Osteocyte (in vitro differentiated cells): ENCODE data around the gene ZNF22. TPM values are rescaled to one million over a fixed set of nuclear protein-coding genes. Genes with fewer than 3 reads are reported as not detected.

Experiments used
- DNase-seq: peaks from one replicate; pipeline ENCODE4 v3.0.0; 2021; ENCODE audit warnings: mixed read lengths; ENCODE audit not compliant: unreplicated experiment; ENCODE audit errors: extremely low spot score
- H3K27ac Mint-ChIP-seq: one replicate; pipeline ENCODE4 v1.8.0; 2021; ENCODE audit warnings: mild to moderate bottlenecking, mixed read lengths; ENCODE audit not compliant: unreplicated experiment
- H3K27me3 Mint-ChIP-seq: one replicate; pipeline ENCODE4 v1.8.0; 2021; ENCODE audit warnings: mixed read lengths; ENCODE audit not compliant: unreplicated experiment
- H3K36me3 Mint-ChIP-seq: one replicate; pipeline ENCODE4 v1.8.0; 2021; ENCODE audit warnings: mixed read lengths; ENCODE audit not compliant: unreplicated experiment
- H3K4me1 Mint-ChIP-seq: one replicate; pipeline ENCODE4 v1.8.0; 2021; ENCODE audit warnings: mixed read lengths; ENCODE audit not compliant: unreplicated experiment
- H3K4me3 Mint-ChIP-seq: one replicate; pipeline ENCODE4 v1.8.0; 2021; ENCODE audit warnings: mild to moderate bottlenecking, moderate library complexity, mixed read lengths; ENCODE audit not compliant: unreplicated experiment
- H3K9me3 Mint-ChIP-seq: one replicate; pipeline ENCODE4 v1.8.0; 2021; ENCODE audit warnings: mixed read lengths; ENCODE audit not compliant: unreplicated experiment
- total RNA-seq: library from RNA; stranded (reverse); gene quantifications from 2 replicates; pipeline ENCODE4 v1.2.1, GENCODE V29; 2021
- TF ChIP-seq, protein P1 (sequence below): fragments of 200-600 bp; sonication (generic); IDR thresholded peaks from 2 replicates; pipeline ENCODE4 v1.5.0; 2021; ENCODE audit warnings: antibody characterized with exemption, mild to moderate bottlenecking, moderate library complexity

Gene ZNF22
- total RNA-seq, 1 donor from 2014 or later = 23.4 TPM

DNA sequence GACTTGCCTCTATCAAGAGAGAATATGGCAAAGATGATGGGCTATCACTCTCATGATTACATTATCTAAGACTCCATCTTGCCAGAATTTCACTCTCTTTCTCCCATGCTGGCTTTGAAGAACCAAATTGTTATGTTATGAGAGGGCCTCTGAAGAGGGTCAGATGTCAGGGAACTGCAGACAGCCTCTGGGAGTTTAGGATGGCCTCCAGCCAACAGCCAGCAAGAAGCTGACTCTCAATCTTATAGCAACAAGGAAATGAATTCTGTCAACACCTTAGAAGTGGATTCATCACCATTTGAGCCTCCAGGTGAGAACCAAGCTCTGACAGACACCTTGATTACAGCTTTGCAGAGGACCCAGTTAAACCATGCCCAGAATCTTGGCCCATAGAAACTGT lies 33.6 kb downstream of the ZNF22 start:
- peaks cover 2% of the 10 kb centered on the region for H3K36me3 Mint-ChIP-seq
- H3K4me3 Mint-ChIP-seq = no peak overlapping the region
- H3K27ac Mint-ChIP-seq = no peak overlapping the region
- TF ChIP-seq, protein P1, sequence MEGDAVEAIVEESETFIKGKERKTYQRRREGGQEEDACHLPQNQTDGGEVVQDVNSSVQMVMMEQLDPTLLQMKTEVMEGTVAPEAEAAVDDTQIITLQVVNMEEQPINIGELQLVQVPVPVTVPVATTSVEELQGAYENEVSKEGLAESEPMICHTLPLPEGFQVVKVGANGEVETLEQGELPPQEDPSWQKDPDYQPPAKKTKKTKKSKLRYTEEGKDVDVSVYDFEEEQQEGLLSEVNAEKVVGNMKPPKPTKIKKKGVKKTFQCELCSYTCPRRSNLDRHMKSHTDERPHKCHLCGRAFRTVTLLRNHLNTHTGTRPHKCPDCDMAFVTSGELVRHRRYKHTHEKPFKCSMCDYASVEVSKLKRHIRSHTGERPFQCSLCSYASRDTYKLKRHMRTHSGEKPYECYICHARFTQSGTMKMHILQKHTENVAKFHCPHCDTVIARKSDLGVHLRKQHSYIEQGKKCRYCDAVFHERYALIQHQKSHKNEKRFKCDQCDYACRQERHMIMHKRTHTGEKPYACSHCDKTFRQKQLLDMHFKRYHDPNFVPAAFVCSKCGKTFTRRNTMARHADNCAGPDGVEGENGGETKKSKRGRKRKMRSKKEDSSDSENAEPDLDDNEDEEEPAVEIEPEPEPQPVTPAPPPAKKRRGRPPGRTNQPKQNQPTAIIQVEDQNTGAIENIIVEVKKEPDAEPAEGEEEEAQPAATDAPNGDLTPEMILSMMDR = no peak
- peaks cover 12% of the 10 kb centered on the region for H3K27me3 Mint-ChIP-seq
- H3K9me3 Mint-ChIP-seq = peaks cover 13% of the 10 kb centered on the region
- peaks cover 3% of the 10 kb centered on the region for H3K4me1 Mint-ChIP-seq
- no peak for DNase-seq

DNA sequence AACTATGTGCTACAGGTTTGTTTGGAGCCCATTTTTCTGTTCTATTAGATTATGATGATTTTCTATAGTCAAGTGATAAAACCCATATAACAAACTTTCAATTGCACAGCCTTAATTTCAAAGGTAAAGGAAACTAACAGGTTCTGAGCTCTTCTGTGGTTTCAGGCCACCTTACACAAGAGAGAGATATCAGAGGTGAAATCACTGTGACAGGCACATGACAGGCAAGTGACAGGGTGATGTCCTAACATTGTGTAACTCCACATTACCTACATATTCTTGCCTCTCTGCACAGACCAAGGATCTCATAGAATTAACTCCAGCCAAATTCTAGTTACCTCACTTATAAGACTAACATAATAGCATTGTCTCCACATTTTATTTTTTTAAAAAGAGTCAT lies 35.0 kb downstream of the ZNF22 start:
- TF ChIP-seq, protein P1 = no peak

DNA sequence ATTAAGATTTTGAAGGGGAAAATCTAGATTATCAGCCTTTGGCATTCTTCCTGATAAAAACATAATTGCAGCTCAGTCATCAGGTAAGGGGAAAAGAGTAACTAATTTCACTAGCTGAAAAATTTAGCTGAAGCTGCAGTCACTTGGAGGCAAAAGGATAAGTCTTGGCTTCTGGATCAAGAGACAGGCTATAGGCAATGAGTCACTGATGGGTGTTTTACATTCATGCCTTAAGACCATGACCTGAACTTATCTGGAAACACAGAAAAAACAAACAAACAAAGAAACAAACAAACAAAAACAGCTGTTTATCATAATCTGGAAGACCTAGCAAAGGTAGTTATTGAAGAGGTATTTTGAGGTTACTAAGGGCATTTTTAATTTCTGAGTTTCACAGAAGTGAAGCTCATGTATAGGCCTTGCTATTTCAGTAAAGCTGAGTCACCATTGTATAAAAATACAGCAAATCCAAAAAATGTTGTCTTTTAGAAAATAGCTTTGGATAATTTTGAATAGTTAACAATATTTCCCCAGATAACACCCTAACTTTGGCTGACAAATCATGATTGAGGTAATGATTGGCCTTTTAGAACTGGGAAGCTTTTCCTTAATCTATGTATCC lies 40.3 kb downstream of the ZNF22 start:
- H3K27ac Mint-ChIP-seq = no peak overlapping the region
- DNase-seq = no peak

More for the DNA sequence above, 35.0 kb downstream of the ZNF22 start:
- no peak for DNase-seq
- Mint-ChIP-seq H3K4me1 (peaks cover 3% of the 10 kb centered on the region), H3K9me3 (peaks cover 5% of the 10 kb centered on the region), H3K27me3 (peaks cover 13% of the 10 kb centered on the region), H3K4me3 (no peak overlapping the region), H3K36me3 (peaks cover 2% of the 10 kb centered on the region), H3K27ac (no peak overlapping the region)

DNA sequence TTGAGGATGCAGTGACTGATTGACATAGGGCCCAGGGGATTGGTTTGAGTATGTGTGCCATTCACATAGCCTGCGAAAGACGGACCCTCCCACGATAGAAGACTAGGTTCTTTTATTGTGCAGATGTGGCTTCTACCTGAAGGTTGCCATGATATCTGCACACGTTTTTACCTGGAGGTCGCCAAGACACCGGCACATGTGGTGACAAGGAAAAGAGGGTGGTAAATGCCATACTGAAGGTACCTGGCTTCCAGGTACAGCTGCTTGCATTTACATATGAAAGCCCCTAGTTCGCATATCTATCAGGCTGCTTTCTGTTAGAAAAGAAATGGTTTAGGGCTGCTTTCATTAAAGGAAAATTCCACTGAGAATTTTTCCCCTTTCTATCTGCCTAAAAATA lies 43.6 kb downstream of the ZNF22 start:
- Mint-ChIP-seq H3K27me3 (peaks cover 36% of the 10 kb centered on the region), H3K9me3 (peaks cover 9% of the 10 kb centered on the region), H3K36me3 (no peaks in the 10 kb centered on the region), H3K4me3 (no peak overlapping the region), H3K27ac (no peak overlapping the region), H3K4me1 (no peaks in the 10 kb centered on the region)
- no peak for DNase-seq
- TF ChIP-seq, protein P1 = no peak

More for the DNA sequence above, 40.3 kb downstream of the ZNF22 start:
- Mint-ChIP-seq H3K36me3 (no peaks in the 10 kb centered on the region), H3K27me3 (peaks cover 33% of the 10 kb centered on the region), H3K9me3 (no peaks in the 10 kb centered on the region), H3K4me1 (no peaks in the 10 kb centered on the region), H3K4me3 (no peak overlapping the region)
- TF ChIP-seq, protein P1 = no peak

DNA sequence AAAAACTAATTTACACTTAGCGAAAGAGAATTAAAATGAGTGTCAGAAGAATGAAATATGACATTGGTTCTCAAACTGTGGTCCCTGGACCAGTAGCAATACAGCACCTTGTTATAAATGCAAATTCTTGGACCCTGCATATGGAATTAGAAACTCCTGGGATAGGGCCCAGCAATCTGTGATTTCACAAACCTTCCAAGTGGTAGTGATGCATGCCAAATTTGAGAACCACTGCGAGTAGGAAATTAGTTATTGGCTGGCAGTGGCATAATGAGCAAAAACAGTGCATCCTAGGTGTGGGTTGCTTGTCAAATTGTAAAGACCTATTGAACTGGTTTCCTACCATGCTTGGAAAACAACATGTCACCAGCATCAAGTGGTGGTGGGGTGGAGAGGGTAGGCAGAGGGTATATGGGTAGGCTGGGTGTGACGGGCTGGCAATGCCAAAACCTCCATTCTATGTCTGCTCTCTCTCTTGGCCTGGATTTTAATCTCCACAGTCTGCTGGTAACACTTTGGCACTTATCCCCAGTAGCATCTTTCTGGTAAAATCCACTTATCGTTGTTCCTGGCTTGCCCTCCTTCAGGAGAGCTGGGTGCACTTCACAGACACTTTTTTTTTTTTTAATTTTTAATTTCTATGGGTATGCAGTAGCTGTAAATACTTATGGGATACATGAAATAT lies 50.0 kb downstream of the ZNF22 start:
- TF ChIP-seq, protein P1 = no peak
- Mint-ChIP-seq H3K4me1 (no peaks in the 10 kb centered on the region), H3K27ac (no peak overlapping the region), H3K9me3 (peaks cover 9% of the 10 kb centered on the region), H3K4me3 (no peak overlapping the region), H3K27me3 (peaks cover 29% of the 10 kb centered on the region), H3K36me3 (no peaks in the 10 kb centered on the region)
- no peak for DNase-seq
